Heart left ventricle (tissue), 16 donors: Measurements from ENCODE around the gene CAMTA1. TPM values are rescaled to one million over a fixed set of nuclear protein-coding genes. Genes with fewer than 3 reads are reported as not detected.
"Not testable (repeated sequence)": the region's sequence is repeated elsewhere in the genome, so short reads cannot be mapped to it uniquely, and the experiment has no call there.

Experiments used
- ATAC-seq, 4 donors: fragments of 200-7000 bp; cut with Tn5 transposase; one replicate each; pipeline ENCODE4 v1.9.1; 2020 to 2022; ENCODE audit warnings: moderate library complexity in 4 of 4, mild to moderate bottlenecking in 3 of 4, moderate number of reproducible peaks in 1 of 4
- DNase-seq, 5 donors: peaks; one replicate each; pipeline ENCODE4 v3.0.0-alpha.2; 2020
- H3K27ac ChIP-seq, 12 donors: fragments of 200-600 bp; sonication (generic) in 4 of 12; one replicate each; pipeline versions ENCODE4 v1.5.0 to v1.8.0; 2016 to 2022; ENCODE audit warnings: mild to moderate bottlenecking in 2 of 12
- H3K27me3 ChIP-seq, 9 donors: fragments of 200-600 bp; sonication (generic) in 2 of 9; one replicate each; pipeline versions ENCODE4 v1.5.1 to v1.8.0; 2016 to 2022; ENCODE audit warnings: mild to moderate bottlenecking in 3 of 9
- H3K36me3 ChIP-seq, 9 donors: fragments of 200-600 bp; sonication (generic) in 2 of 9; one replicate each; pipeline versions ENCODE4 v1.5.0 to v1.8.0; 2018 to 2022; ENCODE audit warnings: mild to moderate bottlenecking in 2 of 9
- H3K4me1 ChIP-seq, 12 donors: fragments of 200-600 bp; sonication (generic) in 4 of 12; one replicate each; pipeline versions ENCODE4 v1.5.0 to v1.8.0; 2016 to 2022; ENCODE audit warnings: mild to moderate bottlenecking in 3 of 12
- H3K4me3 ChIP-seq, 12 donors: fragments of 200-600 bp; sonication (generic) in 4 of 12; one replicate each; pipeline versions ENCODE4 v1.5.0 to v1.8.0; 2017 to 2022; ENCODE audit warnings: mild to moderate bottlenecking in 9 of 12, moderate library complexity in 4 of 12
- H3K9me3 ChIP-seq, 12 donors: fragments of 200-600 bp; sonication (generic) in 4 of 12; one replicate each; pipeline versions ENCODE4 v1.5.0 to v1.8.0; 2016 to 2022; ENCODE audit warnings: mild to moderate bottlenecking in 1 of 12
- CTCF ChIP-seq, 12 donors: fragments of 200-600 bp; sonication (generic) in 4 of 12; IDR thresholded peaks; one replicate each; pipeline versions ENCODE4 v1.5.0 to v1.8.0; 2018 to 2022; ENCODE audit warnings: antibody characterized with exemption in 12 of 12, mild to moderate bottlenecking in 5 of 12
- POLR2A ChIP-seq, 2 donors: fragments of 450-650 bp; IDR thresholded peaks; one replicate each; pipeline ENCODE4 v1.6.1; 2017; ENCODE audit warnings: antibody characterized with exemption in 2 of 2, mild to moderate bottlenecking in 2 of 2, moderate library complexity in 2 of 2
- WGBS, 4 donors: extraction: QIAGEN DNeasy Blood & Tissue Kit in 2 of 4; methylation state at CpG; one replicate each; pipeline versions ENCODE4 v1.1.5 to v1.1.7; 2013 to 2018; 5-methylcytosine and 5-hydroxymethylcytosine counted together
- intact Hi-C, 10 donors: fragments of 100-400 bp; cut with DNase I; formaldehyde crosslinking; loops; one replicate each; pipeline versions ENCODE4 v1.11.1 to v1.14.2; 2022
- polyA plus RNA-seq, 2 donors: library from polyadenylated mRNA; stranded (reverse); fragments of 200-250 nt; gene quantifications; one replicate each; pipeline ENCODE4 v1.2.3, GENCODE V29; 2013
- total RNA-seq, 9 donors: library from RNA; depleted of rRNA in 2 of 9; stranded (reverse); fragments of >200 nt in 2 of 9; fragmentation: NEBNext Ultra II Directional in 3 of 9; extraction: Animal tissue kit (Norgen Biotek cat#: 25700) in 3 of 9; gene quantifications; one replicate each; pipeline versions ENCODE4 v1.1.0 to v1.2.4, GENCODE V29; 2016 to 2023
- donor health status: ischemic (EF 13 %, LVEDD 7.1; RV severe dilation, severe dysfunction).
- donor health status: healthy with polysubstance abuse.
- donor health status: DM: no; HTN: yes; CAD: no.
- donor health status: DM: no; HTN: no; CAD: no.
- donor health status: ischemic (EF 25% LVEDD 6.9; RV normal size, moderate dysfunction).
- donor health status: ischemic (EF 25% LVEDD 5.7; RV mildly dilated, moderate dysfunction).
- donor health status: healthy.
- donor health status: DM: yes; HTN: yes; CAD: no.
- donor health status: ischemic (EF 35%, LVEDD 5.7; RV mildly dilated, moderate dysfunction).
- donor health status: nonischemic (EF 11% LVEDD 7.7; RV severe dilation, severe dysfunction).
- donor health status: DM: yes; HTN: yes; CAD: no.
- donor health status: PGD.
- donor health status: ischemic (EF 29% LVEDD 5.4; RV normal size, mild dysfunction).
- donor health status: nonischemic (EF 23%, LVEDD 6.1; RV moderate dilation, normal function).

Gene CAMTA1
- total and polyA plus RNA-seq, 11 donors, result 114 to 303 (median 137) TPM

DNA sequence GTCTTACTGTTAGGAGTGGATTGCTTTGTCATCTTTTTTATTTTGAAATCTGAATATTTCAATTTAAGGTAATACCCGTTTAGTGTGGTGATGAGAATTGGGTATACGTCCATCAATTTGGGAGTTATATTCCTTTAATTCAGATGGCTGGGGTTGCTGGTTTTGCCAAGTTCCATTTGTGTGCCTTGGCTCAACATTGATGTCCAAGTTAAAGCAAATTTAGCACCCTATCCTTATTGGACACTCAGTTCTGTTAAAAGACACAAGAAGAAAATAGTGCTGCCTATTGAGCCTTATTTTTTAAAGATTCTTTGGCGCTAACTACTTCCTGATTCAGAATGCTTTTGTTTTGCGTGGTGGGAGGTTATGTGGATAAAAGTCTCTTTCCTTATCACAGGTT lies 40.6 kb downstream of the CAMTA1 start:
- Histone ChIP-seq H3K4me3 (no peak overlapping the region), H3K36me3 (peaks cover 0 to 8% (median 4%) of the 10 kb centered on the region in 9 donors), H3K27ac (no peak overlapping the region), H3K4me1 (peaks cover 0 to 36% (median 12%) of the 10 kb centered on the region in 12 donors), H3K27me3 (no peaks in the 10 kb centered on the region), H3K9me3 (no peaks in the 10 kb centered on the region)
- DNase-seq (no peak), ATAC-seq (no peak)
- intact Hi-C loops, result no loop called here
- whole genome bisulfite sequencing, 4 donors, result 75 to 80% (median 78%) methylated on average over 4 of the region's 4 CpGs
- TF ChIP-seq POLR2A (IDR thresholded peaks at IDR 0.05) (no peak), CTCF (IDR thresholded peaks at IDR 0.05) (no peak)

DNA sequence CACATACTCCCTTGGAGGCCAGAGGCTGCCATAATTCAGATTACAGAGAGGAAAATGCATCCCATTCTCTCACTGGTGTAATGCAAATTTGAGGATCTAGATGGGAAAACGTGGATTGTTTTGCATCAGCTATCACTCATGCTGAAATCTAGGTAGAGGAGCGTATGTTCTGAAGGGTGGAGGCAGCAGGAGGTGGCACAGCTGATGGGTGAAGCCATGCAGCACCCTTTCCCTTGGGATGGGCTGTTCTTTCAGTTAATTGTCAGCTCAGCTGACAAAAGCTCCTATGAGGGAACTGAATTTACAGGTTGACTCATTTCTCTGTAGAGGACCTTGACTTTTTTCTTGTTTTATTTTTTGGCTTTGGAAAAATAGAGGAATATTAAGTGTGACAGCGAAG lies 41.8 kb downstream of the CAMTA1 start:
- H3K36me3 ChIP-seq, result peaks cover 0 to 8% (median 4%) of the 10 kb centered on the region in 9 donors
- no peak for DNase-seq
- no peak for ATAC-seq
- no peak overlapping the region for H3K4me3 ChIP-seq
- H3K9me3 ChIP-seq, result no peaks in the 10 kb centered on the region
- TF ChIP-seq CTCF (IDR thresholded peaks at IDR 0.05), result no peak
- no peak for TF ChIP-seq POLR2A (IDR thresholded peaks at IDR 0.05)
- intact Hi-C loops, result no loop called here
- H3K27ac ChIP-seq, result no peak overlapping the region
- 83 to 84% (median 84%) methylated on average over 3 of the region's 3 CpGs for WGBS, 4 donors
- H3K27me3 ChIP-seq, result no peaks in the 10 kb centered on the region
- H3K4me1 ChIP-seq, result peaks cover 0 to 35% (median 16%) of the 10 kb centered on the region in 12 donors

DNA sequence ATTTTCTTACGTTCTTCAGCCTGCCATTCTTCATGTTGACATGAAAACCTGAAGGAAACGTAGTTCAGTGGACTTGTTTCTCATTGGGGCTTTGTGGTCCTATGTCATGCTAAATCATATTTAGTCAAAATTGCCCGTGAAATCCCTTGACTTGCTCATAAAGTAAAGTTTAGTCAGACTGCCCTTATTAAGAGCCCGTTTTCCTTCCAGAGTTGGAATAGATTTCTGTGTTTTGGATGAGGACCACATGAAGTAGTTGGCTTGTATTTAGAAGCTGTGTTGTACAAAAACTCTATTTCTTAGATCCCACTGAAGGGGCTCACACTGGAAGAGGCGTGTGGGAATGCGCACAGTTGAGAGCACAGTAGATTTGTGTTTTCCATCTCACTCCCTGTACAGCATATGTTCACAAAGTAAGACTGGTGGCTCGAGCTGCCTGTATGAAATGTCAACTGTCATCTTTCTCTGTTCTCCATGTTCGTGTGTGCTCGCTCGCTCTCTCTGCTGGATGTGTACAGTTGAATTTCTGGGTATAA lies 42.4 kb downstream of the CAMTA1 start:
- Histone ChIP-seq H3K4me1 (peaks cover 0 to 38% (median 20%) of the 10 kb centered on the region in 12 donors), H3K27me3 (no peaks in the 10 kb centered on the region), H3K27ac (no peak overlapping the region), H3K36me3 (peaks cover 0 to 8% (median 4%) of the 10 kb centered on the region in 9 donors), H3K9me3 (no peaks in the 10 kb centered on the region), H3K4me3 (no peak overlapping the region)
- 91 to 94% (median 93%) methylated on average over 10 of the region's 10 CpGs for WGBS, 4 donors
- ATAC-seq (no peak), DNase-seq (no peak)
- intact Hi-C loops, result no loop called here
- no peak for TF ChIP-seq POLR2A (IDR thresholded peaks at IDR 0.05)
- no peak for TF ChIP-seq CTCF (IDR thresholded peaks at IDR 0.05)

DNA sequence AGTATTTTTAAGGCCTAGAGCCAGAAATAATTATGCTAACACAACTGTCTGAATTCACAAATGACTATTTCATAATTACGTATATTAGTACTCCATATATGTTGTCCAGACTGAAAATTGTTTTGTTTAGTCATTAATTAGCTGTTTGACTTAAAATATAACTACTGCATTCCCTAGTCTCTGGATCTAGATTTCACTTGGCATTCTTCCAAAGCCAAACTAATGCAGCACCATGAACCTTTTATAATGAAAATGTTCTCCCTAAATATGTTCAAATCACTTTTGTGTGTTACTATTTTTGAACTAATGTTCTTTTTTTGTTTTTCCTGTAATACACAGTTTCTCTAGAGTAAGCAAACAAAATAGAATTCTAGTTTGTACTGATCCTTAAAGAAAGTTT lies 46.1 kb downstream of the CAMTA1 start:
- H3K36me3 ChIP-seq, result peaks cover 0 to 12% (median 4%) of the 10 kb centered on the region in 9 donors
- ATAC-seq, result no peak
- intact Hi-C loops, result no loop called here
- 79 to 92% (median 85%) methylated on average over 1 of the region's 1 CpG for WGBS, 4 donors
- TF ChIP-seq CTCF (IDR thresholded peaks at IDR 0.05), result no peak
- TF ChIP-seq POLR2A (IDR thresholded peaks at IDR 0.05), result no peak
- H3K27ac ChIP-seq, result no peak overlapping the region
- no peak for DNase-seq
- peaks cover 0 to 30% (median 15%) of the 10 kb centered on the region in 12 donors for H3K4me1 ChIP-seq
- H3K27me3 ChIP-seq, result no peaks in the 10 kb centered on the region
- H3K4me3 ChIP-seq, result no peak overlapping the region
- no peaks in the 10 kb centered on the region for H3K9me3 ChIP-seq

DNA sequence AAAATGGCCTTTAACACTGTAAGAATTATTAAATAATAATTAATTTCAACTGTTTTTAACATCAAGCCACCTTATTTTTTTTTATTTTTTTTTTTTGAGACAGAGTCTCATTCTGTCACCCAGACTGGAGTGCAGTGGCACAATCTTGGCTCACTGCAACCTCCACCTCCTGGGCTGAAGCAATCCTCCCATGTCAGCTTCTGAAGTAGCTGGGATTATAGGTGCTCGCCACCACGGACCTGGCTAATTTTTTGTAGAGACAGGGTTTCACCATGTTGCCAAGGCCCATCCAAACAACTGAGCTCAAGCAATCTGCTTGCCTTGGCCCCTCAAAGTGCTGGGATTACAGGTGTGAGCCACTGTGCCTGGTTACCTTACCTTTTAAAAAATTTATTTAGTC lies 46.8 kb downstream of the CAMTA1 start:
- Histone ChIP-seq H3K36me3 (peaks cover 0 to 11% (median 4%) of the 10 kb centered on the region in 9 donors), H3K4me1 (peaks cover 0 to 28% (median 14%) of the 10 kb centered on the region in 12 donors)
- ATAC-seq, H3K4me3 ChIP-seq, DNase-seq, H3K27ac ChIP-seq, H3K27me3 ChIP-seq, H3K9me3 ChIP-seq, intact Hi-C loops: not testable (repeated sequence)
- WGBS, 4 donors, result 65 to 83% (median 75%) methylated on average over 2 of the region's 2 CpGs
